ENCODE measurements around the gene KNDC1.
"Not testable (repeated sequence)": the region's sequence is repeated elsewhere in the genome, so short reads cannot be mapped to it uniquely, and the experiment has no call there.

The KNDC1 gene, protein sequence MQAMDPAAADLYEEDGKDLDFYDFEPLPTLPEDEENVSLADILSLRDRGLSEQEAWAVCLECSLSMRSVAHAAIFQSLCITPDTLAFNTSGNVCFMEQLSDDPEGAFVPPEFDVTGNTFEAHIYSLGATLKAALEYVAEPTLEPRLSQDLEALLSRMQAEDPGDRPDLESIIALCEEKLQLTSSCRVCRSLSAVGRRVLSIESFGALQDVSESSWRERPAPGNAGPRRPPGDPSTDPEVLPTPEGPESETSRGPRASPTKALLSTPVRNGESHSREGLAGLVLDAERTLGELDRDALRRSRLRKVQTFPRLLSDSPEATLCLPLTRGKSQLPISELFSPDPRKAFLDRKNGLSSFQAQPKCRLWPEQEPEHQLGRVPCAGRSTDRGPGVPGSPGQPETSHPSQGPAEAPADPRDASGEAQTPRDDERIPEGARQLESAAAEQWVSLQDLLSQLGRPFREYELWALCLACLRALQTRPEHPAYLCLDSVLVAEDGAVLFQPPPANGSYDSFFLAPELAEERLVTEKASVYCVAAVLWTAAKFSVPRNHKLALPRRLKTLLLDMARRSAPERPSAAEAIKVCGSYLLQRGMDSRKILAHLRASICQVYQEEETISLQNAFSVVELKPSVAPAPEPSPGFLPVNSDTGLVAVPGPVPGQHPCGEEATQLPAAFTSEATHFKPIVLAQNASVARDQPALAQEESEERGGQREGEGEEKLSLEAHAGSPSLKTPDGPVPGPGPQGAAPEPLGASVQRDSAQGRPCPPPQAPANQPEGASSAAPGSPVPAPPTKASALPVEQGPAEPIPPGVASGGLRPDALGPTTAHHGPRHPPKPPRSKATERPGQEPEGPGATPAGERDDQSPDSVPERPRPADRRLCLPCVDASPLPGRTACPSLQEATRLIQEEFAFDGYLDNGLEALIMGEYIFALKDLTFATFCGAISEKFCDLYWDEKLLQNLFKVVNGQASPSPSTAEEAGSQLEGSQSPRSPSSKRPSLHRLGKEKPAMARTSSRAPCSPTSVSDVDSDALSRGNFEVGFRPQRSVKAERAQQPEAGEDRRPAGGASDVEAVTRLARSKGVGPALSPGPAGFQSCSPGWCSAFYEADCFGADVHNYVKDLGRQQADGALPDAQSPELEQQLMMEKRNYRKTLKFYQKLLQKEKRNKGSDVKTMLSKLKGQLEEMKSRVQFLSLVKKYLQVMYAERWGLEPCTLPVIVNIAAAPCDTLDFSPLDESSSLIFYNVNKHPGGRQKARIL (N-terminal part only)

DNA sequence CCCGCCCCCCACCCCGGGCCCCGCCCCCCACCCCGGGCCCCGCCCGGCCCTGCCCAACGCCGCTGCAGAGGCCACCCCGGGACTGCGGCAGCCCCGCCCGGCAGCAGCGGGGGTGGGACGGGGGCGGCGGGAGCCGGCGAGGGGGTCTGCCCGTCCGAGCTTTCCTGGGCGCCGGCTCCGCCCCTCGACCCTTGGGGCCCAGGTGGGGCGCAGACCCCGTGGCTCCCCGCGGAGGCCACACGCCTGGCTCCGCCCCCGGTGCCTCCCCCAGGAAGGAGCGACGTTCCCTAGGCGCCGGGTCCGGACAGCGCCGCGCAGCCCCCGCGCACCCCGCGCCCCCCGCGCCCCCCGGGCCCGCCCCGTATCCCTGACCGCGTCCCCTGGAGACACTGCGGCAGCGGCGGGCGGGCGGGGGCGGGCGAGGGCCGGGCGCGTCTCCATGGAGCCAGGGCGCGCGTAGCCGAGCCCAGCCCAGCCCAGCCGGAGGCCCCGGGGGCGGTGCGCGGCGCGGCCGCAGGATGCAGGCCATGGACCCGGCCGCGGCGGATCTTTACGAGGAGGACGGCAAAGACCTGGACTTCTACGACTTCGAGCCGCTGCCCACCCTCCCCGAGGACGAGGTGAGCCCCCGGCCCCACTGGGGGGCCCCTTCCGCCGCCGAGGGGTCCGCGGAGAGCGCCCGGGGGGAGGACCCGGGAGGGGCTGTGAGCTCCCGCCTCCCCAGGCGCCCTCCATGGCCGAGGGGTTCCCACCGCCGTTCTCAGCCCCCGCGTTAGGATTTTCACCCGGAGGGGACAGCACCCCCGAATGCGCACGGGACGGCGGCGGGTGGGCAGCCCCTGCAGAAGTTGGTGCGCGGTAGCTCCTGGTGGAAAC, at the start of gene KNDC1:
TSS of gene KNDC1 (plus strand) at position 270 of the 876 bp plus-strand sequence. CDS start at position 519, 249 bp downstream.
- Histone ChIP-seq H3K4me1 (peaks cover 12 to 57% (median 50%) of the 10 kb centered on the region in 10 experiments), H3K27ac (0 out of 22 replicates have a peak within 1 kb of the TSS, but pooled peaks of 1 of the 11 experiments have one; percentile 13), H3K4me2 (peak within 1 kb of the TSS; percentile 96 to 100 (median 100)), H3K36me3 (no peaks in the 10 kb centered on the region), H3K27me3 (peaks cover 20 to 57% (median 42%) of the 10 kb centered on the region in 11 experiments; a peak in 21 of 22 replicates), H3K4me3 (peak within 1 kb of the TSS; percentile 54 to 76 (median 66)), H3K9me3 (replicated peaks in 1 of 11) (no peaks in the 10 kb centered on the region), H4K20me1 (peaks cover 0 to 59% (median 33%) of the 10 kb centered on the region in 11 experiments; a peak in 16 of 22 replicates), H3K9ac (peak within 1 kb of the TSS; percentile 52 to 72 (median 69); a peak in 18 of 22 replicates)
- TF ChIP-seq Cebpa-rat (IDR thresholded peaks at IDR 0.05): no peak

DNA sequence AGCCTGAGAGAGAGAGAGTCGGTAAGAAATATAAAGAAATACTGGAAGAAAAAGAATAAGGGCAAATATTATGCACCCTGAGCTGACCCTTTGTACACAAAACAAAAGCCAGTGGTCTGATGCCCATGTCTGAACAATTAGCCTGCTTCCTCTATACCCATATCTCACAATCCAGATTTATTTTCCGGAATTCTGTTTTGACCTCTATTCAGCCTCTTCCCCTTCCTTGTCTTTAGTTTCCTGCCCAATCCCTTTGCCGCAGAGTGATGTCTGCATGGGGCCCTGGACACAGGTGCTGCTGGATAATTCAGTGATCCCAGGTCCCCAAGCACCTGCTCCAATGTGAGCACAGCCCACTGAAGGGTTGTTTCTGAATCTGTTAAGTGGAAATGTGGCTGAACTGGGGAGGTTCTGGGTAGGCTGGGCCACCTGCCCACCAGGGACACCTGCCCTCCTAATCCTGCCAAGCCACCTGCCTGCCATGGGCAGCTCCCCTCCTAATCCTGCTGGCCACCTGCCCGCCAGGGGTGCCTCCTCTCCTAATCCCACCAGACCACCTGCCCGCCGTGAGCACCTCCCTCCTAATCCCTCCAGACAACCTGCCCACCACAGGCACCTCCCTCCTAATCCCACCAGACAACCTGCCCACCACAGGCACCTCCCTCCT, 49.3 kb upstream of the KNDC1 start:
- H3K4me3 ChIP-seq: no peak overlapping the region
- H3K9ac ChIP-seq: no peak overlapping the region
- H3K27ac ChIP-seq: no peak overlapping the region
- no peaks in the 10 kb centered on the region; a peak in 1 of 22 replicates for H3K36me3 ChIP-seq
- H3K4me2 ChIP-seq: no peak overlapping the region
- TF ChIP-seq Cebpa-rat (IDR thresholded peaks at IDR 0.05): no peak
- H3K27me3 ChIP-seq: peaks cover 0 to 9% (median 0%) of the 10 kb centered on the region in 11 experiments; a peak in 5 of 22 replicates
- H3K4me1 ChIP-seq: 0 out of 20 replicates have a peak, but pooled peaks cover 0 to under 1% (median 0%) of the 10 kb centered on the region in 10 experiments
- peaks cover 40 to 67% (median 54%) of the 10 kb centered on the region in 11 experiments for H3K9me3 ChIP-seq (replicated peaks in 1 of 11)
- H4K20me1 ChIP-seq: no peaks in the 10 kb centered on the region

DNA sequence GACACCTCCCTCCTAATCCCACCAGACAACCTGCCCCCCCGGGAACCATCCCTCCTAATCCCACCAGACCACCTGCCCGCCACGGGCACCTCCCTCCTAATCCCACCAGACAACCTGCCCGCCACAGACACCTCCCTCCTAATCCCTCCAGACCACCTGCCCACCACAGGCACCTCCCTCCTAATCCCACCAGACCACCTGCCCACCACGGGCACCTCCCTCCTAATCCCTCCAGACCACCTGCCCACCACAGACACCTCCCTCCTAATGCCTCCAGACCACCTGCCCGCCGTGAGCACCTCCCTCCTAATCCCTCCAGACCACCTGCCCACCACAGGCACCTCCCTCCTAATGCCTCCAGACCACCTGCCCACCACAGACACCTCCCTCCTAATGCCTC, 48.4 kb upstream of the KNDC1 start:
- peaks cover 34 to 61% (median 50%) of the 10 kb centered on the region in 11 experiments for H3K9me3 ChIP-seq (replicated peaks in 1 of 11)

DNA sequence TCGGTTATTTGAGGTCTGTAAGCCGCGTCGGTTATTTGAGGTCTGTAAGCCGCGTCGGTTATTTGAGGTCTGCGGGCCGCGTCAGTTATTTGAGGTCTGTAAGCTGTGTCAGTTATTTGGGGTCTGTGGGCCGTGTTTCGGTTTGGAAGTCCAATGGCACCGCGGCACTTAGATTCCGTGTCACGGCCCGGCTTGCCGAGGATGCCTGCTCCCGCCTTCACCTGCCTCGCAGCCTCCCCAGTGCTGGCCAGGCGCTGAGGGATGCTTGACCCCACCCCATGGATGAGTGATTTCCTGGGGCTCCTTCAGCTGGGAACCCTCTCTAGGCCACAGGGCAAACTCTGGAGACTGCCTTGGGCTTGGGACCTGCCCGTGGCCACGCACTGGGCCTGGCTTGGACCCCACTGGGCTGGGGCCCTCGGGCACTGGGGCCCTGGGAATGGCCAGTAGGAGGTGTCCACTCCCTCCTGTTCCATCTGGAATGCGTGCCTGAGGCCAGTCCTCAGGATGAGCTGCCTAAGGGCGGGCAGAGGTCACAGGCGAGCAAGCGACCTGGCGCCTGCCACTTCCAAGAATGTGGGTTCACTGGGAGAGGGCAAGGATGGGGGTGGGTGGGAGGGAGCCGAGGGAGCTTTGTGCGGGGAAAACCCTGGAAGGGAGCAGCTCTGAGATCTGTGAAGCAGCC, 46.7 kb upstream of the KNDC1 start:
- H3K4me2 ChIP-seq: no peak overlapping the region
- no peak for TF ChIP-seq Cebpa-rat (IDR thresholded peaks at IDR 0.05)
- H3K4me3 ChIP-seq: no peak overlapping the region
- H3K4me1 ChIP-seq: no peaks in the 10 kb centered on the region
- no peak overlapping the region for H3K27ac ChIP-seq
- H3K36me3 ChIP-seq: no peaks in the 10 kb centered on the region
- H4K20me1 ChIP-seq: no peaks in the 10 kb centered on the region
- peaks cover 0 to 9% (median 0%) of the 10 kb centered on the region in 11 experiments; a peak in 5 of 22 replicates for H3K27me3 ChIP-seq
- peaks cover 30 to 57% (median 44%) of the 10 kb centered on the region in 11 experiments for H3K9me3 ChIP-seq (replicated peaks in 1 of 11)
- no peak overlapping the region for H3K9ac ChIP-seq

More for the DNA sequence above, 48.4 kb upstream of the KNDC1 start:
- not testable (repeated sequence) for H4K20me1 ChIP-seq, H3K27ac ChIP-seq, H3K4me3 ChIP-seq, H3K4me1 ChIP-seq, H3K27me3 ChIP-seq, H3K9ac ChIP-seq, H3K36me3 ChIP-seq, H3K4me2 ChIP-seq

DNA sequence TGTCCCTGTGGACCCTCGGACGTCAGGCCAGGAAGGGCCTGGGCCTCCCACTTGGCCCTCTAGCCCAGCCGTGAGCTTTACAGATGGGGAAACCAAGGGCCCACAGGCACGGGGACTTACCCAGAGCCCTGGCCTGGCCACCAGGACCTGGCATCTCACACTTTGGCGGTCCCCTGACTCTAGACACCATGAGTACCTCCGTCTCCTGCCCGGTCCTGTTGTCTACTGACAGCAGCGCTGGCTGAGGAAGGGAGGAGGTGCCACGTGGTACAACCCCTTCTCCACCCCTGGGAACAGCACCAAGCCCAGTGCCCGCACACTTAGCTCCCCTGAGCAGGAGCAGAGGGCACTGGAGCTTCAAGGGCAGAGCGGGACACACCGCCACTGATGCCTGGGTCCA, 46.2 kb upstream of the KNDC1 start:
- H3K4me1 ChIP-seq: no peaks in the 10 kb centered on the region
- H3K9me3 ChIP-seq (replicated peaks in 1 of 11): peaks cover 31 to 58% (median 45%) of the 10 kb centered on the region in 11 experiments
- no peaks in the 10 kb centered on the region for H4K20me1 ChIP-seq
- no peak overlapping the region for H3K4me2 ChIP-seq
- no peak overlapping the region for H3K4me3 ChIP-seq
- peaks cover 0 to 9% (median 0%) of the 10 kb centered on the region in 11 experiments; a peak in 5 of 22 replicates for H3K27me3 ChIP-seq
- H3K27ac ChIP-seq: no peak overlapping the region
- no peaks in the 10 kb centered on the region for H3K36me3 ChIP-seq
- TF ChIP-seq Cebpa-rat (IDR thresholded peaks at IDR 0.05): no peak
- no peak overlapping the region for H3K9ac ChIP-seq

DNA sequence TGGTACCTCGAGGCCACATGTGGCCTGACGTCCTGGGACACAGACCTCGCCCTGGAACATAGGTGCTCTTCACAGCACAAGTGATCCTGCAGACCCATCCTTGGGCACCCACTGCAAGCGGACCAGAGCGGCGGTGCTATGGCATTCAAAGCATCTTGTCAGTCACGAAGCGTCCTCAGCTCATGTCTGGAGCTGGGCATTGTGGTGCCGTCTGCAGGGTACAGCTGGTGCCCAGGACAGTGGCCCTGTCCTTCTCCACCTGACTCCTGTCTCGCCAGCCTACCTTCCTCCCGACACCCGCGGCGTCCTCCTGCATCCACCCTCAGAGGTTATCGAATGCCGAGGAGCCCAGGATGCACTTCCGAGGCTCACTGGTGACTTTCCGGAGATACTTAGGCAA, 45.8 kb upstream of the KNDC1 start:
- no peak overlapping the region for H3K9ac ChIP-seq
- H3K27ac ChIP-seq: no peak overlapping the region
- H3K4me3 ChIP-seq: no peak overlapping the region
- no peak overlapping the region for H3K4me2 ChIP-seq
- H3K9me3 ChIP-seq (replicated peaks in 1 of 11): peaks cover 32 to 59% (median 47%) of the 10 kb centered on the region in 11 experiments
- no peak for TF ChIP-seq Cebpa-rat (IDR thresholded peaks at IDR 0.05)
- H4K20me1 ChIP-seq: no peaks in the 10 kb centered on the region
- H3K4me1 ChIP-seq: no peaks in the 10 kb centered on the region
- H3K27me3 ChIP-seq: peaks cover 0 to 9% (median 0%) of the 10 kb centered on the region in 11 experiments; a peak in 5 of 22 replicates
- no peaks in the 10 kb centered on the region for H3K36me3 ChIP-seq
